Activated CD8-positive, alpha-beta memory T cell treated with anti-CD3 and anti-CD28 coated beads, Interleukin-2, amount 10 ng/mL, durations not matched to agents 7 days and 5 days (primary cell): ENCODE results near the gene HBS1L. TPM values are rescaled to one million over a fixed set of nuclear protein-coding genes. Genes with fewer than 3 reads are reported as not detected.
"Not testable (repeated sequence)": the region's sequence is repeated elsewhere in the genome, so short reads cannot be mapped to it uniquely, and the experiment has no call there.

ENCODE experiments used
- ATAC-seq: fragments of 150-1000 bp; cut with Tn5 transposase; one replicate; pipeline ENCODE4 v1.10.0; 2021; ENCODE audit warnings: moderate library complexity
- CTCF ChIA-PET: fragments of 350-600 bp; sonication (Branson Sonifier 250); formaldehyde crosslinking; loops from one replicate; lab custom pipeline; 2021; ENCODE audit warnings: antibody characterized with exemption; lab: Charles Lee
- DNase-seq: peaks from one replicate; pipeline ENCODE4 v3.0.0-alpha.2; 2020
- H3K27ac Mint-ChIP-seq: one replicate; pipeline ENCODE4 v1.8.0; 2021; ENCODE audit warnings: mild to moderate bottlenecking, mixed read lengths
- H3K27me3 Mint-ChIP-seq: one replicate; pipeline ENCODE4 v1.8.0; 2021; ENCODE audit warnings: mixed read lengths
- H3K36me3 Mint-ChIP-seq: one replicate; pipeline ENCODE4 v1.8.0; 2021; ENCODE audit warnings: mild to moderate bottlenecking, mixed read lengths
- H3K4me1 Mint-ChIP-seq: one replicate; pipeline ENCODE4 v1.8.0; 2021; ENCODE audit warnings: mixed read lengths
- H3K4me3 Mint-ChIP-seq: one replicate; pipeline ENCODE4 v1.8.0; 2021; ENCODE audit warnings: mild to moderate bottlenecking, moderate library complexity, mixed read lengths
- H3K9me3 Mint-ChIP-seq: one replicate; pipeline ENCODE4 v1.8.0; 2022; ENCODE audit warnings: low read depth, mixed read lengths
- total RNA-seq, 2 experiments: library from RNA; stranded (reverse); gene quantifications; one replicate each; pipeline ENCODE4 v1.2.3, GENCODE V29; 2021

Gene HBS1L
- total RNA-seq, 2 experiments from 2014 or later, result 92.2 to 112 TPM

DNA sequence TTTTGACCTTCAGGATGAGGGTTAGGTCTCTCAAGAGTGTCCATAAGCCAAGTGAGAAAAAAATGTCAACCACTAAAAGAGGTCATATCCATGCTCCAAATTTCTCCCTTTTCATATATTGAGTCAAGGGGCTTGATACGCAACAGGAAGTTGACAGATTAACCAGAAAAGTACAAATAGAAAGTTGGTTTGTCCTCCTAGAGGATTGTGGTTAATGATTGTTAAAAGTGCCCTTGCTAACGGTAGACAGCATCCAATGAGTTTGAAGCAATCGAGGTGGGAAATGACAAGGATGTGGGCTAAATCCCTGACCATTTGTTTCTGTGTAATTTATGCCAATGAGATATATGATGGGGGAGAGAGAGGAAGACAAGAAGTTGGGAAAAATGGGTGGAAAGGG, 18.1 kb upstream of the HBS1L start:
- no peak for DNase-seq
- no peak overlapping the region for H3K4me3 Mint-ChIP-seq
- H3K4me1 Mint-ChIP-seq, result peaks cover 8% of the 10 kb centered on the region
- H3K27ac Mint-ChIP-seq, result no peak overlapping the region
- H3K36me3 Mint-ChIP-seq, result no peaks in the 10 kb centered on the region
- no peak for ATAC-seq
- no peaks in the 10 kb centered on the region for H3K27me3 Mint-ChIP-seq
- CTCF ChIA-PET, result no interaction called here
- H3K9me3 Mint-ChIP-seq, result no peaks in the 10 kb centered on the region

DNA sequence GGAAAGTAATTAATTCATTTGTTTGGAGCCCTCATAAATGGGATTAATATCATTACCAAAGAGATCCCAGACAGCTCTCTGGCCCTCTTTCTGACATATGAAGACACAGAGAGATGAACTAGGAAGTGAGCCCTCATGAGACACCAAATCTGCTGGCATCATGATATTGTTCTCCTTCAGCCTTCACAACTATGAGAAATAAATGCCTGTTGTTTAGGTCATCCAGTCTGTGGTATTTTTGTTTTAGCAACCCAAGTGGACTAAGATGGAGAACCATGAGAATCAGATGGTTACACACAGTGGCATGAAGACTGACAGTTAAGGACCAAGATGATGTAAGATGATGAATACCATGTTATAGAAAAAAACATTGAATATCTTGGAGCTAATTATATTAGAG, 16.9 kb upstream of the HBS1L start:
- H3K9me3 Mint-ChIP-seq, result no peaks in the 10 kb centered on the region
- ATAC-seq, result no peak
- CTCF ChIA-PET, result interaction anchor here (1.1 to 1.2 kb wide), 2 partner anchors 14 to 16 kb away, joined by 4 to 5 read pairs; no protein-coding TSS in a partner anchor
- no peak overlapping the region for H3K27ac Mint-ChIP-seq
- no peaks in the 10 kb centered on the region for H3K36me3 Mint-ChIP-seq
- no peaks in the 10 kb centered on the region for H3K27me3 Mint-ChIP-seq
- no peak overlapping the region for H3K4me3 Mint-ChIP-seq
- no peak for DNase-seq
- peaks cover 14% of the 10 kb centered on the region for H3K4me1 Mint-ChIP-seq

DNA sequence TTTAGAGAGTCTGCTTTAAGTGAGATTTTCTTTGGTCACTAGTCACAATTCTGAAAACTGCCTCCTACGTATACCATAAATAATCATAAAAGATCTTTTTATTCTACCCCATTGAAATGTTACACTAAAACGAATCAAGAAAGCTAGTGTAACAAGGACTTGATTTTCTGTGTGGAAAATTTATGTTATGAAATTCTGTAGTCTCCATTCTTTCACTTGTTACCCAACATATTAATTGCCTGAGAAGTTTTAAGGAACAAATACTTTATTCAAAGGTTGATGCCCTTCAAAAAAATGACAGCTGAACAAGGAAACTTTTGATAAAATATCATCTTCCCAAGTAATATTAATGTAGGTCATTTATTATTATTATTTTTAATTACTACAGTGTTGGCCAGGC, 13.3 kb upstream of the HBS1L start:
- no peak overlapping the region for H3K4me3 Mint-ChIP-seq
- H3K4me1 Mint-ChIP-seq, result peaks cover 16% of the 10 kb centered on the region
- DNase-seq, result no peak
- H3K27me3 Mint-ChIP-seq, result no peaks in the 10 kb centered on the region
- no peak for ATAC-seq
- no peak overlapping the region for H3K27ac Mint-ChIP-seq
- no peaks in the 10 kb centered on the region for H3K9me3 Mint-ChIP-seq
- H3K36me3 Mint-ChIP-seq, result no peaks in the 10 kb centered on the region
- CTCF ChIA-PET, result no interaction called here

DNA sequence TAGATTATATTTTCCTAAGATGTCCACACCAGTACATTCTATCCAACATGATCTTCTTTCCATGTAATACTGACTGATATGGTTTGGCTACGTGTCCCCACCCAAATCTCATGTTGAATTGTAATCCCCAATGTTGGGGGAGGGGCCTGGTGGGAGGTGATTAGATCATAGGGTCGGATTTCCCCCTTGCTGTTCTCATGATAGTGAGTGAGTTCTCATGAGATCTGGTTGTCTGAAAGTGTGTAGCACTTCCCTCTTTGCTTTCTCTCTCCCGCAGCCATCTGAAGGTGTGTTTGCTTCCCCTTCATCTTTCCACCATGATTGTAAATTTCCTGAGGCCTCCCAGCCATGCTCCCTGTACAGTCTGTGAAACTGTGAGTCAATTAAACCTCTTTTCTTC, 12.2 kb upstream of the HBS1L start:
- no peaks in the 10 kb centered on the region for H3K9me3 Mint-ChIP-seq
- no peak overlapping the region for H3K27ac Mint-ChIP-seq
- H3K27me3 Mint-ChIP-seq, result no peaks in the 10 kb centered on the region
- H3K4me3 Mint-ChIP-seq, result no peak overlapping the region
- DNase-seq (no peak), ATAC-seq (no peak)
- peaks cover 11% of the 10 kb centered on the region for H3K4me1 Mint-ChIP-seq
- H3K36me3 Mint-ChIP-seq, result no peaks in the 10 kb centered on the region
- CTCF ChIA-PET, result no interaction called here

DNA sequence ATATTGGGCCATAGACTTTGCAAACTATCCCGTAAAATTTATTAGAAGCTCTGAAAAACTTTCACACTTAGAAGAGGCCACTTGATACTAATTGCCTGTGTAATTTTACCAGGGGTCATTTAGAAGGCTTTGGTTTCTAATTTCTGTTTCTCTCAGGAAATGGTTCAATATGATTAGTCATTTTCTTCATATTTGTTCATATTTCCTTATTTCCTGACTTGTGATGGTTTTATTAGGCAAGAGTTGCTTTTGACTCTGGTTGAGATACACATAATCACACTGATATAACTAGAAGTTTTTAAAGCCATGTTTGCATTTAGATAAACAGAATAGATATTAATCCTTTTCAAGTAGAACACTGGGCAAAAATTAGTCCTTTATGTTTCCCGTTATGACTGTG, 11.8 kb upstream of the HBS1L start:
- Mint-ChIP-seq H3K4me1 (peaks cover 11% of the 10 kb centered on the region), H3K36me3 (no peaks in the 10 kb centered on the region), H3K27me3 (no peaks in the 10 kb centered on the region), H3K9me3 (no peaks in the 10 kb centered on the region), H3K27ac (no peak overlapping the region), H3K4me3 (no peak overlapping the region)
- CTCF ChIA-PET, result no interaction called here
- DNase-seq (no peak), ATAC-seq (no peak)

DNA sequence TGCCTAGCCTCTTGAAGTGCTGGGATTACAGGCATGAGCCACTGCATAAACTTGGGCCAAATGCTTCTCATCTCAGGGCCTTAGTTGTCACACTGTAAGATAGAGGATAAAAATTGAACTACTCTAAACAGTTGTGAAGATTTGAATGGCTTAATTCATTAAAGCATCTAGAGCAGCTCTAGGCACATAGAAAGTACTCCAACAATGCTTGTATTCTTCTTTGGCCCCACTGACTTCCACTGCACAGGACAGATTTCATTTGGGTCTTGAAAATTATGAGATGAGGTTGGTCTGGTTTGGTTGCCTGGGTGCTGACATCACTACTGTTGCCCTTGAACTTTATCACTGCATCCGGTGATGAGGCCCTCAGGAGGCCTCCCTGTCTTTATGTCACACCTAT, 10.0 kb upstream of the HBS1L start:
- no peak overlapping the region for H3K4me3 Mint-ChIP-seq
- CTCF ChIA-PET, result interaction anchor here (1.5 kb wide), 1 partner anchor 9 kb away, joined by 5 read pairs; no protein-coding TSS in a partner anchor

DNA sequence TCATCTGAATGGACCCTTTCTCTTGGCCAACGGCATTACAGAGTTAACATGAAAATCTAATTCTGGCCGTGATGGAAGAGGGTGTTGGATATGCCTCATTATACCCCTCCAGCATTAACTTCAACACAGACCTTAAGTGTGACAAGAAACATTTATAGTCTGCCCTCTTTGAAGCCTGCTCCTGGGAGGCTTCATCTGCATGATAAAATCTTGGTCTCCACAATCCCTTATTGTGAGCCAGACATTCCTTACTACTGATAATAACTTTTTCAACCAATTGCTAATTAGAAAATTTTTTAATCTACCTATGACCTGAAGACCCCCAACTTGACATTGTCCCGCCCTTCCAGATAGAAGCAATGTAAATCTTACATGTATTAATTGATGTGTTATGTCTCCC, 9.3 kb upstream of the HBS1L start:
- DNase-seq (no peak), ATAC-seq (no peak)
- no peaks in the 10 kb centered on the region for H3K36me3 Mint-ChIP-seq
- peaks cover 6% of the 10 kb centered on the region for H3K27me3 Mint-ChIP-seq
- H3K4me3 Mint-ChIP-seq, result no peak overlapping the region
- H3K9me3 Mint-ChIP-seq, result no peaks in the 10 kb centered on the region
- H3K27ac Mint-ChIP-seq, result no peak overlapping the region
- H3K4me1 Mint-ChIP-seq, result peaks cover 11% of the 10 kb centered on the region
- CTCF ChIA-PET, result no interaction called here

More for the DNA sequence above, 10.0 kb upstream of the HBS1L start:
- H3K27ac Mint-ChIP-seq, result no peak overlapping the region
- ATAC-seq (no peak), DNase-seq (no peak)
- peaks cover 6% of the 10 kb centered on the region for H3K27me3 Mint-ChIP-seq
- H3K4me1 Mint-ChIP-seq, result peaks cover 11% of the 10 kb centered on the region
- no peaks in the 10 kb centered on the region for H3K36me3 Mint-ChIP-seq
- no peaks in the 10 kb centered on the region for H3K9me3 Mint-ChIP-seq

DNA sequence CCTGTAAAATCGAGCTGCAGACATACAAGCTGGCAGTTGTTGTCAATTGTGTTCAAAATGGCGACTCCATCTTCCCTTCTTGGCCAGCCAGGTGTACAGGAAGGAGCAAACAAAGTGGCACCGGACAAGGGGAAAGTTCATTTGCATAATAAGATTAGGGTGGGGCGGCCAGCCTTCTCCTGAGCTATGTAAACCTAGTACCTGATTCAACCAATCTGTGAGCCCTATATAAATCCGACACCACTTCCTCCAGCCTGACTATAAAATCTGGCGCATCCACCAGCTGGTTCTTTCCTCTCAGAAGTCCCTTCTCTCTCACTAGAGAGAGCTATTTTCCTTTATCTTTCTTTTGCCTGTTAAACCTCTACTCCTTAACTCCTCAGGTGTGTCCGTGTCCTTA, 8.1 kb upstream of the HBS1L start:
- Mint-ChIP-seq H3K27me3 (peaks cover 6% of the 10 kb centered on the region), H3K36me3 (no peaks in the 10 kb centered on the region), H3K4me1 (peaks cover 11% of the 10 kb centered on the region), H3K9me3 (no peaks in the 10 kb centered on the region), H3K27ac (no peak overlapping the region), H3K4me3 (no peak overlapping the region)
- CTCF ChIA-PET, result interaction anchor here (1.1 kb wide), 1 partner anchor 23 kb away, joined by 3 read pairs; no protein-coding TSS in a partner anchor
- ATAC-seq (no peak), DNase-seq (no peak)

DNA sequence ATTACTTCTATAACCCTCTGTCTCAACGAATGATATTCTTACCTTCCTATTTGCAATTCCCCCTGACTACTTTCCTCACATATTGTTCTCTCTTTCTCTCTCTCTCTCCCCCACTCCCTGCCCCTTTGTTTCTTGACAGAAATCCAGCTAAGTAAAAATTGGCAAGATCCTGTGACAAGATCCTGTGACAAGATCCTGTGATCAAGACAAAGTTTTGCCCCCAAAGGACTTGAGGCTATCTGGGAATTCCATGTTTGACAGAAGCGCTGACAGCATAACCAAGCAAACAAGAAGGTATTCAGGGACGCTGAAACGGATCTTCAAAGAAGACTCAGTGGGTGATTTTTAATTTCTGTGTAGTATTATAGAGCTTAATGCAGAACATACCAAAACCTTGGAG, 5.5 kb upstream of the HBS1L start:
- Mint-ChIP-seq H3K27ac (no peak overlapping the region), H3K27me3 (peaks cover 6% of the 10 kb centered on the region), H3K9me3 (no peaks in the 10 kb centered on the region), H3K36me3 (no peaks in the 10 kb centered on the region), H3K4me3 (no peak overlapping the region), H3K4me1 (peaks cover 4% of the 10 kb centered on the region)
- CTCF ChIA-PET, result no interaction called here
- ATAC-seq, result no peak
- no peak for DNase-seq

DNA sequence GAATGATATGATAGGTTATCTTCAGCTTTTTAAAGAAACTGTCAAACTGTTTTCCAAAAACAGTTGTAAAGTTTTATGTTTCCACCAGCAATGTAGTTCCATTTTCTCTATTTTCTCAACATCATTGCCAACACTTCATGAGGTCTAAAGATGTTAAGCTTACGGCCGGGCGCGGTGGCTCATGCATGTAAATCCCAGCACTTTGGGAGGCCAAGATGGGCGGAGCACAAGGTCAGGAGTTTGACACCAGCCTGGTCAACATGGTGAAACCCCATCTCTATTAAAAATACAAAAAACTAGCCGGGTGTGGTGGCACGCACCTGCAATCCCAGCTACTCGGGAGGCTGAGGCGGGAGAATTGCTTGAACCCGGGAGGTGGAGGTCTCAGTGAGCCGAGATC, 3.7 kb upstream of the HBS1L start:
- H3K27me3 Mint-ChIP-seq, CTCF ChIA-PET, H3K36me3 Mint-ChIP-seq, DNase-seq, H3K4me3 Mint-ChIP-seq, ATAC-seq, H3K9me3 Mint-ChIP-seq, H3K27ac Mint-ChIP-seq: not testable (repeated sequence)
- peaks cover 15% of the 10 kb centered on the region for H3K4me1 Mint-ChIP-seq

DNA sequence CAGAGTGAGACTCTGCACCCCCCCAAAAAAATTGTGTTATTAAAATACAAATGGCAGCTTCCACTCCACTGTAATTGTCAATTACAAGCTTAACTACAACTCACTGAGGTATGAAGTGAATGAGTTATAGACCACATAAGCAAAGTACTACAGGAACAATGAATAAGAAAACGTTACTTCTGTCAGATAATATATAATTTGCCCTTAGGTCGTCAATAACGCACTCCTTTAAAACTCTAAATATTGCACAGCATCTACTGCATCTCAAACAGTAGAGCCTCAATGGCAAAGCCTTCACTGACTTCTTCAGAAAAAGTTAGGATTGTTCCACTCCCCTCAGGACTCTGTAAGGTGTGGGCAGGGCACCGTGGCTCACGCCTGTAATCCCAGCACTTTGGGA, 2.0 kb upstream of the HBS1L start:
- Mint-ChIP-seq H3K27me3 (peaks cover 6% of the 10 kb centered on the region), H3K36me3 (peaks cover 13% of the 10 kb centered on the region), H3K4me3 (no peak overlapping the region), H3K27ac (no peak overlapping the region), H3K4me1 (peaks cover 30% of the 10 kb centered on the region), H3K9me3 (no peaks in the 10 kb centered on the region)
- no peak for ATAC-seq
- DNase-seq, result no peak
- CTCF ChIA-PET, result interaction anchor here (1.6 to 2.8 kb wide), 3 partner anchors 8 to 127 kb away, joined by 5 to 11 read pairs (median 9); no protein-coding TSS in a partner anchor

DNA sequence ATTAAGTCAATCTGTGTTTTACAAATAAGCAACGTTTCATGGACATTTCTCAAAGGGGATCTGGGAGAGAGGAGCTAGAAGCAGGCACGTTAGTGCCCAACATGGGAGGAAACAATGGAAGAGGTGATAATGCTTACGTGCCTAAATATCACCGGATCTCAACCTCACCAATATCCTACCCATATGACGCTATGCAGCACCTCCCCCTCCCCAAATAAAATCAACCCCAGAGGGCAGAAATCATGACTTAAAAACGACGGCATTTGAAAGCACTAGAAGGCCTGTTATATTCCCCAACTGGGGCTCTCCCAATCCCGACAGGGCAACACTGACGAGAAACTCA, 425 bp downstream of the HBS1L start:
- no peaks in the 10 kb centered on the region for H3K9me3 Mint-ChIP-seq
- H3K27me3 Mint-ChIP-seq, result no peaks in the 10 kb centered on the region
- ATAC-seq, result peak; percentile 13
- peak; percentile 43 for DNase-seq
- peak overlapping the region; percentile 92 for H3K27ac Mint-ChIP-seq
- peaks cover 22% of the 10 kb centered on the region for H3K36me3 Mint-ChIP-seq
- peak overlapping the region; percentile 95 for H3K4me3 Mint-ChIP-seq
- CTCF ChIA-PET, result interaction anchor here (0.7 to 2.8 kb wide), 12 partner anchors 8 to 170 kb away, joined by 3 to 20 read pairs (median 4); no protein-coding TSS in a partner anchor
- peaks cover 38% of the 10 kb centered on the region for H3K4me1 Mint-ChIP-seq

DNA sequence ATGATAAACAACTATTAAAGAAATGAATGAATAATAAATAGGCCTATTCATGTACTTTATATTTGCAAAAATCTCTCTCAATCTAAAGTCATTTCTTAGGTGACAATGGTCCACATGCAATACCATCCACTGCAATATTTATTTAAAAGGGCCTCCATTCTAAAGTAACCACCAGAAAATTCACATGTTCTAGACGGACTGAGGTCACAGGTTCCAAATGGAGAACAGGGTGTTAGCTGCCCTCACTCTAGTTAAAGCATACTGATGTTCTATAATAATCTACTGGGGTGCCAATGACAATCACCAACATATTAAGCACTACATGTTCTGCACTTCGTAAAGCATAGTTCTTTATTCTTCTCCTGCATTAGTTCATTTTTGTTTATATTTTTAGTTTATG, 1.2 kb downstream of the HBS1L start:
- ATAC-seq, result no peak
- Mint-ChIP-seq H3K4me3 (peak overlapping the region; percentile 95), H3K9me3 (no peaks in the 10 kb centered on the region), H3K36me3 (peaks cover 30% of the 10 kb centered on the region), H3K4me1 (peaks cover 44% of the 10 kb centered on the region), H3K27me3 (no peaks in the 10 kb centered on the region), H3K27ac (peak overlapping the region; percentile 92)
- no peak for DNase-seq
- CTCF ChIA-PET, result interaction anchor here (1.8 kb wide), 1 partner anchor 36 kb away, joined by 4 read pairs; no protein-coding TSS in a partner anchor

DNA sequence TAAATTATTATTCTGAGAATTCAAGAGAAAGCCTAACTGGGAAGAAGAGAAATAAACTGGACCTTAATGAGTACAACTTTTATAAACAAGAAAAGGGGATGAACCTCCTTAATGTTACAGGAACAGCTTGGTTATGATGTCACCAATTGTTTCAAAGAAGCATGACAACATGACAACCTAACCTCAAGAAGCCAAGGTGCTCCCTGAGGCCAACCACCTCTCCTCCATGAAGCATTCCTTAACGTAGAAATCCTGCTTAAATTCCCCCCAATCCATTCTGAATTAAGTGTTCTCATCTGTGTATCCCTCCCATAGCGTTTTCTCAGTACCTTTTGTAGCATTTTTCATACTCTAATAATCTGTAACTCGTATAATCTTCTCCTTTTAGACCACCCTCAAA, 1.7 kb downstream of the HBS1L start:
- DNase-seq (no peak), ATAC-seq (no peak)
- peak overlapping the region; percentile 95 for H3K4me3 Mint-ChIP-seq
- H3K27ac Mint-ChIP-seq, result peak overlapping the region; percentile 92
- H3K9me3 Mint-ChIP-seq, result no peaks in the 10 kb centered on the region
- no peaks in the 10 kb centered on the region for H3K27me3 Mint-ChIP-seq
- peaks cover 47% of the 10 kb centered on the region for H3K4me1 Mint-ChIP-seq
- peaks cover 34% of the 10 kb centered on the region for H3K36me3 Mint-ChIP-seq
- CTCF ChIA-PET, result no interaction called here
